Forelimb muscle (tissue), 1 donor: ENCODE measurements around the gene QPCT. TPM values are rescaled to one million over a fixed set of nuclear protein-coding genes. Genes with fewer than 3 reads are reported as not detected.
"Not testable (repeated sequence)": the region's sequence is repeated elsewhere in the genome, so short reads cannot be mapped to it uniquely, and the experiment has no call there.

Source experiments
- DNase-seq: peaks from one replicate; pipeline ENCODE4 v3.0.0-alpha.2; 2013; ENCODE audit warnings: low read depth
- polyA plus RNA-seq: library from polyadenylated mRNA; unstranded; fragments of 120-200 nt; gene quantifications from one replicate; pipeline ENCODE4 v1.2.1, GENCODE V29; 2013; ENCODE audit not compliant: insufficient read length

The QPCT gene
- polyA plus RNA-seq, 1 donor, result 8.9 TPM

- DNase-seq, result no peak
Observed at GRCh38 chr2:37390777-37391176, 46.3 kb downstream of the QPCT start.

DNA sequence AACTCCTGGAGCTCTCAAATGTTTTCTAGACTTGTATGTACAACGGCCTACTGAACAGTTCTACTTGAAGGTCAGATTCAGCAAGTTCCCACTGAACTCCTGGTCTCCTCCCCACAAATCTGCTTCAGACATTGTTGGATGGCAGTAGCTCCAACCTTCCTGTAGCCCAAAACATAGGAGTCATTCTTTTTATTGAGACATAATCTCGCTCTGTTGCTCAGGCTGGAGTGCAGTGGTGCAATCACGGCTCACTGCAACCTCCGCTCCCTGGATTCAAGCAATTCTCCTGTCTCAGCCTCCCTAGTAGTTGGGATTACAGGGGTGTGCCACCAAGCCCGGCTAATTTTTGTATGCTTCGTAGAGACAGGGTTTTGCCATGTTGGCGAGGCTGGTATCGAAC is 47.3 kb downstream of the QPCT start:
- no peak for DNase-seq

DNA sequence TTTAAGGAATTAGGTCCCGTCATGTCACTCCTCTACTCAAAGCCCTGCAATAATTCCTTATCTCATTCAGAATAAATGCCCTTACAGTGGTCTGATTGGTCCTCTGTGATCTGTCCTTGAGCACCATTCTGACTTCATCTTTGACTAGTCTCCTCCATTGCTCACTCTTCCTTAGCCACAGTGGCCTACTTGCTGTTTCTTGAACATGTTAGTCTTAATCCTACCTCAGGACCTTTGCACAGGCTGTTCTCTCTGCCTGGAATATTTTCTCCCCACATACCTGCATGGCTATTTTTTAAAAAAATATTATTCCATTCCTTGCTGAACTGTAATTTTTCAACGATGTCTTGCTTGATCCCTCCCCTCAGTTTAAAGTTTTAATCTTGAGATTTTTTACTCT is 48.0 kb downstream of the QPCT start:
- no peak for DNase-seq

DNA sequence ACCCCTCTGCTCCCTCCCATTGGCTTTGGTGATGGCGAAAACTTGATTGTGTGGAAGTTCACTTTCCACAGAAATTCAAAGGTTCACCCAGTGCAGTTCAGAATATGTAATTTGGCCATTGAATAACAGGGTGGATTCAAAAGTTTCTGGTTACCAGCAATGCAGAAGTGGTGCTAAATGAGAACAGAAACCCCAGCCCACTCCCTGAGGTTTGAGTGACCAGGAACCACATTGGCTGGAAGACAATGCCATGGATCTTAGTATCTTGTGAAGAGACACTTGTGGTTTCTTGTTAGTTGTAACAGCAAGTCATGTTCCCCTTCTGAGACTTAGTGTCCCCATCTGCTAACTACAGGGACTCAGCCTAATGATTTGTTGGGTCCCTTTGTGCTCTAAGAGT is 49.8 kb downstream of the QPCT start:
- no peak for DNase-seq

DNA sequence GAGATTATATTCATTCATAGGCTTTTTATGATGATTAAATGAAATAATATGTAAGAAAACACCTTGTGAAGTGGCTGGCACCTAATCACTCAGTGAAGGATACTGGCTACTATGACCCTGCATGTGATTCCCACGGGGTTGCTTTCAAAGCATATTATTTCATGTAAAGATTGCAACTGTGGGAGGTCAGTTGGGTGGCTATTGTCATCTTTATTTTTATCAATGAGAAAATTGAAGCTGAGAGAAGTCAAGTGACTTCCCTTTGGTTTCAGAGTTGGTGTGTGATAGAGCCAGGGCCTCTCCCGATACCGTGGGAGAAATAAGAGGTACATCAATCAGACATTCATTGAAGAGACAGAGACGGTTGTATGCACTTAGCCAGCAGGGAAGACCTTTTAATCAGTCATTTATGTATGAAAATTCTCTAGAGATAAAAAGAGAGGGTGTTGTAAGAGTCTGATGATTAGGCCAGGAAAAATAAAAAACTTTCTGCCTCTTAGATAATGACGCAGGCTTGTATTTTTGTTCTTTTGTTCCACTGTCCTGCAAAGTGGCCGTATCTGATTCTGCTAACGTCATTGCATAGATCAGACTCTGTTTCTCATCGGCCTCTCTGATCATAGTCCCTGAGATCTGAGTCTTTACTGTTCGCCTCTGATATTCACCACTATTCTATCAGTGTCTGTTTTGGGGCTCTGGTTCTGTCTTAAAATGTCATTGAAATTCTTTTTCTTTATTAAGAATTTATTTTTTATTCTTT is 50.5 kb downstream of the QPCT start:
- no peak for DNase-seq

- no peak for DNase-seq
Observed at GRCh38 chr2:37396890-37397565, 52.6 kb downstream of the QPCT start.

GRCh38 chr2:37398990-37399389 is 54.6 kb downstream of the QPCT start:
- DNase-seq, result no peak

- DNase-seq, result no peak
Observed at GRCh38 chr2:37400041-37400440, 55.6 kb downstream of the QPCT start.

GRCh38 chr2:37402636-37403035 is 58.2 kb downstream of the QPCT start:
- no peak for DNase-seq

DNA sequence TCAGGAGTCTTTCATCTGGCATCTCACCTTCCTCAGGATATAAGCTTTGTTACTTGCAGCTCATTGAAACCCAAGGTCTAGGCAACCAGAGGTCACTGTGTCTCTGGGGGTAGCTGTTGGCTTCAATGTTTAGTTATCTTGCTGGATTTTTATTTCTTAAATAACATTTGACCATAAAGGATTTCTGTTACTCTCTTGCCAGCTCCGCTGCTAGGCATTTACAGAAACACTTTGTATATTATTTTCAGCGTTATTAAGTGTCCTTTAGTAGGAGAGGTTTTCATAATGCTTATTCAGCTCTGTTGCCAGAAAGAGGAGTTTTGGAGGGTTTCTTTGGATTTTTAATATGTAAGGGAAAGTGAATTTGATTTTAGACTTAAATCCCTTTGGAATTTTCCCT is 61.4 kb downstream of the QPCT start:
- no peak for DNase-seq

DNA sequence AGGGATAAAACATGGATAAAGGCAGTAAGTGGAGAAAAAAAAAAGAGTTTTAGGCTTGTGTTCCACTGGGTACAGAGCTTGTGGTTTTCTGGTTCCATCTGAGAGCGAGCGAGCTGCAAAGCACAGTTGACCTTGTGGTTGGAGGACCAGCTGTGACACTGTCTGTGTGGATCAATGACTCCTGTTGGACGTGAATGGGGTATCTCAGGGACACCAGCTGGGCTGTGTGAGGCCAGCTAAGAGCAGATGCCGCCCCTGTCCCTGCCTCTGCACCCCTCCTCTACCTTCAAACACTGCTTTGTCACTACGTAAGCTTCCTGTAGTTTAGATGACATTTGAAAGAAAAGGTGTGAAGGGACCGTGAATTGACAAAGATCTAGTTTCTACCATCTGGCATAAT is 67.8 kb downstream of the QPCT start:
- no peak for DNase-seq

GRCh38 chr2:37413911-37414469 is 69.6 kb downstream of the QPCT start:
- not testable (repeated sequence) for DNase-seq

- no peak for DNase-seq
Observed at GRCh38 chr2:37414470-37414949, 70.1 kb downstream of the QPCT start.

DNA sequence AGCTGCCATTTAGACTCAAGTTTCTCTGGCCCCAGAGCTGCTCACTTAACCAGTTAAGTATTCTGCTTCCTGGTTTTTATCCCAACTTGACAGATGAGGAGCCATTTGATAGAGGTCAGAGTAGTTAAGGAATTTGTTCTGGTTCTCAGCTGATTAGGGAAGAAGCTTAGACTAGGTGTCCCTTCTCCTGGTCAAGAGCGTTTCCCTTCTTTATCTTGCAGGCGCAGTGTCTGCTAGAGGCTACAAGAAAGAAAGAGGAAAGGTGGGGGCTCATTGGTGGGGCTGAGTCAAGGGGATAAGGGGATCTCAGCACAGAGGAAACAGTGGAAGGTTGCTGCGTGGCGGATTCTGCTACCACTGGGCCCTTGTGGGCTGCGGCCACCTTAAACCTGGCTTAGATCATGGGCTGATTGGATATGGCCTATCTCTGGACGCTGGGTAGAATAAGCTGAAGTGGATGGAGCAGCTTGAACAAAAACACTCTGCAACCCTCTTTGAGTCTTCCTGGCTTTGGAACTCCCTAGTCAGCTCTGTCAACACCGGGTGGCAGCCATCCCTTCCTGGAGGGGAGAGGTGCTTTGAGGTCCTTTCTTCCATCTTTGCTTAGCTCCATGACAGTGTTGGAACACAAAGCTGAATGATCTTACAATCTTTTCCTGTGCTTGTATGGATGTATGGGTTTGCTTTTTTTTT is 70.8 kb downstream of the QPCT start:
- DNase-seq, result no peak

DNA sequence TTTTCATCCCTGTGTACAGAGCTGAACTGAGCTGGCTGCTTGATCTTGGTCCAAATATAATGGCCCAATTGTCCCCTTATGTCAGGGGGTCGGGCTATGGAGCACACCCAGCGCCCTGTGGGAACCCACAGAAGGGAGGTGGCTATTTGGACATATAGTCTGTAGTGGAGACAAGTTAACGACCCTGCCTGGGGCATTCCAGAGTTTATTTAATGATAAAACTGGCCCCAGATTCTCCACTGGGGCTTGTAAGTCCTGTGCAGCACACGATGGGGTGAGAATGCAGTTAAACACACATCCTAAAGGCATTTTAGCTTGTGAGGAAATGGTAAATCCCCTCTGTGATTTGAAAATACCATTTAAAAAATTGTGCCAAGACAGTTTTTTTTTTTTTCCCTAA is 72.9 kb downstream of the QPCT start:
- DNase-seq, result no peak

GRCh38 chr2:37418956-37419355 is 74.5 kb downstream of the QPCT start:
- DNase-seq, result no peak

- no peak for DNase-seq
Observed at GRCh38 chr2:37421686-37422085, 77.3 kb downstream of the QPCT start.

DNA sequence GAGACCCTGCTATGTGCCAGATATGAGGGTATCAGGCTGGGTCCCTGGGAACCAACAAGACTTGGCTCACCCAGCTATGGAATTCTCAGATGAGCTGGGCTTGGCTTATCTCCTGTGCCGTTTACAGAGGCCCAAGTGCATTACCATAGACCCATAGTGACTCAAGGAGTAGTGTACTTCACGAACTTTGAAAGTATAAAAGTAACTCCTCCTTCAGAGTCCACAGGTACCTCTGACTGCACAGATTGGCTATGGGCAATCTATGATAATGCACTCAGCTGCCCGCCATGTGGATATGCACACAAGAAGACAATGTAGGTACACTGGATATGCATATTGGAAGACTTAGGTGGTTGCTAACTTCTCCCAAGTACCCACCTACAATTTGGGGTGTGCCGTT is 78.4 kb downstream of the QPCT start:
- no peak for DNase-seq
